GM19438 (cell line): ENCODE data around the gene SH3RF2.
"Not testable (repeated sequence)": the region's sequence is repeated elsewhere in the genome, so short reads cannot be mapped to it uniquely, and the experiment has no call there.

Source experiments
- ATAC-seq: cut with Tn5 transposase; IDR thresholded peaks from one replicate; pipeline ENCODE4 v1.9.1; 2021; ENCODE audit warnings: low read depth; ENCODE audit not compliant: unreplicated experiment

The SH3RF2 gene

DNA sequence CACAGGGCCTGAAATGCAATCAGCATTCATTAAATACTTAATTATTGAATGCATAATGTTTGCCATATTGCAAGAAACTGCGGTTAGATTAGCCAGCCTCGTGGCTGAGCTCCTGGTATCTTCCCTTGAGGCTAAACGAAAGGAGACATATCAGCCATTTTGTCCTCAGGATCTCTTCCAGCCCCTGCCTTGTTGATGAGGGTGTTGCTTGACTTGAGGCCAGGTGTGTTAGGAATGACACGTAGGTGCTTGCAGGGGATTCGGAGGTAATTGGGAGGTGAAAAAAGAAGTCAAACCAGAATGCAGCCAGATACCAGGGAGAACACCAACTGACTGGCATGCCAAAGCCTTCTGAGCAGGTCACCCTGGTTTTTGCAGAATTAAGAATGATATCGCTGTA lies 12.5 kb downstream of the SH3RF2 start:
- no peak for ATAC-seq

DNA sequence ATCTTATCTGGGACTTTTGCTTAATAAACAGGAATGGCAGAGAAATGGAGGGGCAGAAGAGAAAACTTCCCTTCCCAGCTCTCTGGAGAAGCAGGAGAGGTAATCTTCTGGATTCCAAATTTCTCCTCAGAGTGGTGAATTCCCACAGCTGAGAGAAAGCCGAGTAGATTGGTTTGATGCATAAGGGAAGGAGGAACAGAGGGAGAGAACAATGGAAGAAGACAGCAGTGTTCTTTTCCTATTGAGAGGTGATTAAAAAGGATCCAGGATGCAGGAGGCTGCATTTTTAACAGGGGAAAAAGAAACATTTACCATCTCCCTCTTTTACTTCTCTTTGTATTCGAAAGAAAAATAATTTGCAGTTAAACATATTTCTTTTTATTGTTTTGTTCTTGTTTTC lies 13.1 kb downstream of the SH3RF2 start:
- ATAC-seq = no peak

DNA sequence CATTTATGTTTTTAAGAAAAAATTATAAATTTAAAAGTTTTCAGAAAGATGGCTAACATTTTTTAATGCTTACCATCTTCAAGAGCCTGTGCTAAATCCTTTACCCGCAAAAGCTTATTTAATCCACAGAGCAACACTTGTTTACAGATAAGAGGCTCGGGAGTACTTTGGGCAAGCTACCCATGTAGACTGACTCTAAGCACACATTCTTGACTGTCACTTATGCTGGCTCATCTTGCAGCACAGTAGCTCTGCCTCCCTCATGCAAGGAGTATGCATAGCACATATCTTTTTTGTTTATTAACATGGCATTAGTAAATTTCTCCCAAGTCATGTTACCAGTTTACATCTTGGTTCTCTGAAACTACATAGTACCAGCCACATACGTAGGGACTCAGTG lies 14.7 kb downstream of the SH3RF2 start:
- ATAC-seq = no peak

DNA sequence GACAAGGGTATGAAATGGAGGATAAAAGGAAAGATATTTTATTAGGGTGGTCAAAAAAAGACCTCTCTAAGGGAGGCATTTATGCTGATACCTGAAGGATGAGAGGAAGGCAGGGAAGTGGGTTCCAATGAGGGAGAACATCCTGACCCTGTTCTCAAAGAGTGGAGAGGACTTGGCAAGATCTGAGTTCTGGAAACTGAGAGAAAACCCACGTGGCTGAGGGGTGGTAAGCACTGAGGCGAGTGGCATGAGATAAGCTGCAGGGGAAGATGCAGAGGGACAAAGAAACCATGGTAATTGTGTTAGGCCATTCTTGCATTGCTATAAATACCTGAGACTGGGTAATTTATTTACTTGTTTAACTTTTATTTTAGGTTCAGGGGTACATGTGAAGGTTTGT lies 16.8 kb downstream of the SH3RF2 start:
- no peak for ATAC-seq

DNA sequence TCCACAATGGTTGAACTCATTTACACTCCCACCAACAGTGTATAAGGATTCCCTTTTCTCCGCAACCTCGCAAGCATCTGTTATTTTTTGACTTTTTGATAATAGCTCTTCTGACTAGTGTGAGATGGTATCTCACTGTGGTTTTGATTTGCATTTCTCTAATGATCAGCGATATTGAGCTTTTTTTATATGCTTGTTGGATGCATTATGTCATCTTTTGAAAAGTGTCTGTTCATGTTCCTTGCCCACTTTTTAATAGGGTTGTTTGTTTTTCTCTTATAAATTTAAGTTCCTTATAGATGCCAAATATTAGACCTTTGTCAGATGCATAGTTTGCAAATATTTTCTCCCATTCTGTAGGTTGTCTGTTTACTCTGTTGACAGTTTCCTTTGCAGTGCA lies 17.8 kb downstream of the SH3RF2 start:
- ATAC-seq = not testable (repeated sequence)

DNA sequence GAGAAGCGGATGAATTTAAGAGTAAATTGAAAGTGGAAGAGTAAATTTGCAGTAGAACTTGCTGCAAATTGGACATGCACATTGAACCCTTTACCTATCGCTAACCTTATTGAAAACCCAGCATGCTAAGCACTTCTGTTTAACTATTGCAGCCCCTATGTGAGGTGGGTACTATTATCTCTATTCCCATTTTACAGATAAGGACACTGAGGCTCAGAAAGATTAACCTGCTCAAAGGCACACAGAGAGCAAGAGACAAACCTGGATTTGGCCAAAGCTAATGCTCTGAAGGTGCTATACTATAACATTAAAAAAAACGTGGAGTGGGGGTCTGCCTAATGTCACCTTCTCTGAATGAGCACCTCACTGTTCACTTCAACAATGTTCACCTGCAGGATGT lies 21.0 kb downstream of the SH3RF2 start:
- no peak for ATAC-seq

DNA sequence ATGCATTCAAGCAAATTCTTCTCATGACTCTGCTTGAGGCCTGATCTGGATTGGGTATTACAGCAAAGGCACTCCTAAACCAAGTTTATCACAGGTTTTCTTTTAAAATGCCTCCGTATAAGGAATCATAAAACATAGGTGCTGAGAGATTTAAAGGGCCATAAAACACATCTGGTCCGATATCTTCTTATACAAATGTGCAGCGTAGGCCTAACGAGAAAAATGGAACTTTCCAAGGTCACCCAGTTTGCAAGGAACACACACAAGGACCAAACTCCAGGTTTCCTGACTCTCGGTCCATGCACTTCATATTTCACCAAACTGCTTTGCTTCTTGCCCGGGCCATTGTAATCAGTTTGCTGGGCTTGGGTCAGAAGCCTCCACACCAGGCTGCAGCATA lies 22.1 kb downstream of the SH3RF2 start:
- ATAC-seq = no peak

DNA sequence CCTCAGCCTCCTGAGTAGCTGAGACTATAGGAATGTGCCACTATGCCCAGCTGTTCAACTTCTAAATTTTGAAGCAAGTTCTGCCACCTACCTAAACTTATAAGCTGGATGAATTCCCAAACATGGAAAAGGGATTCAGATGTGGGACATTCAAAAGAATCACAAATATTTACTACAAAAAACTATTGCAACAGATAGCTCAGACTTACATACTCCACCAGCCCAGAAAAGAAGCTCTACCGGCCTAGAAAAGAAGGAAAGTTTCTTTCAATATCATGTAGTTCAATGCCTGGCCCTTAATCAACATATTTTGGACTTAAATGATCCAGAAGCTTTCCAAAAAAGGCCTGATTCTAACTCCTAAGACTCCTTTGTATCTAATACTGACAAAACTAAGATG lies 23.8 kb downstream of the SH3RF2 start:
- ATAC-seq = no peak

DNA sequence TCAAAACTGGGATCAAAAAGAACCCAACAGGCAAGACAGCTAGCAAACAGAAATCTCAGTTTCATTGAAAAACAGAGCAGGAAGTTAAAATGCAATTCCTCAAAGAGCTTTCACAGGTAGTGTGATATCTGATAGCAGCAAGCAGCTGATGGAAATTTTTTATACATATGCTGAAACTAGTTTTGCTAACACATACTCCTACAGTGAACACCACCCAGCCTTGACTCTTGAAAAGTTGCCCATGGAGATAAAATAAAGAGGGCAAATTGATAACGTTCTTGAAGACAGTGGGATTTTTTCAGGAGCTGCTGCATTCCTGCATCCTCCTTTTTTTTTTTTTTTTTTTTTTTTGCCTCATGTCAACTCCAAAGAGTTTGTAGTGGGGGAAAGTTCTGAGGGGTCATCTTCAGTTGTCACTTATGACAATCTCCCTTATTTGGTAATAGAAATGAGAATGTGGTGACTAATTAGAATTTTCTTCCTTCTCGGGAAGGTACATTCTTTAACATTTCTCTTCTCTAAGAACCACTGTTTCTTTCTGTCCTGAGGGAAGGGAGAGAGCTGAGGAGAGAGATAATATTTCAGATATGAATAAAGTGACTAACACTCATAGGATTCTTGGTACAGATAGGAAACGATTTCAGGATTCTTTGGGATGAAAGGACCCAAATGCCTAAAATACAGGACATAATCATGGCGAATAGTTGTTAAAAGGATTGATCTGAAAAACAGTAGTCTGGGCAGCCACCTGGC lies 24.6 kb downstream of the SH3RF2 start:
- no peak for ATAC-seq

DNA sequence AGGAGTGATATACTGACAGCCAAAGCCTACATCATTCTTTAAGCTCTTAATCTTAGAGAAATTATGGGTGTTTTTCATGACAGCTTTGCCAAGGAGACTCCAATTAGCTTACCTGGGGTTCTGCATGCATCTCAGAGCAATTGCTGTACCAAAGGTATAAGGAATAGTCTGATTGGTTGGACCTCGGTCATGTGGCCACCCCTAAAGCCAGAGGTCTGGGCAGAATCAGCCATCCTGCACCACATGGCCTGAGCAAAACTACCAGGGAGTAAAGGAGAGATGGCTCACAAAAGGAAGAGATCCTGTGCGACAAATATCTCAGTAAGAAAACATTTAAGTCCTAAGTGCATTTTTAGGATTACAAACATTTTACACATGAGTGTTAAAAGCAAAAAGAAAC lies 25.6 kb downstream of the SH3RF2 start:
- ATAC-seq = no peak

DNA sequence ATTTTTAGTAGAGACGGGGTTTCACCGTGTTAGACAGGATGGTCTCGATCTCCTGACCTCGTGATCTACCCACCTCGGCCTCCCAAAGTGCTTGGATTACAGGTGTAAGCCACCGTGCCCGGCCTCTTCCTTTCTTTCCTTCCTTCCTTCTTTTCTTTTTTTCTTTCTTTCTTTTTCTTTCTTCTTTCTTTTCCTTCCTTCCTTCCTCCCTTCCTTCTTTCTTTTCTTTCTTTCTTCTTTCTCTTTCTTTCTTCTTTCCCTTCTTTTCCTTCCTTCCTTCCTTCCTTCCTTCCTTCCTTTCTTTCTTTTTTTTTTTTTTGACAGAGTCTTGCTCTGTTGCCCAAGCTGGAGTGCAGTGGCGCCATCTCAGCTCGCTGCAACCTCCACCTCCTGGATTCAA lies 27.6 kb downstream of the SH3RF2 start:
- ATAC-seq = not testable (repeated sequence)

DNA sequence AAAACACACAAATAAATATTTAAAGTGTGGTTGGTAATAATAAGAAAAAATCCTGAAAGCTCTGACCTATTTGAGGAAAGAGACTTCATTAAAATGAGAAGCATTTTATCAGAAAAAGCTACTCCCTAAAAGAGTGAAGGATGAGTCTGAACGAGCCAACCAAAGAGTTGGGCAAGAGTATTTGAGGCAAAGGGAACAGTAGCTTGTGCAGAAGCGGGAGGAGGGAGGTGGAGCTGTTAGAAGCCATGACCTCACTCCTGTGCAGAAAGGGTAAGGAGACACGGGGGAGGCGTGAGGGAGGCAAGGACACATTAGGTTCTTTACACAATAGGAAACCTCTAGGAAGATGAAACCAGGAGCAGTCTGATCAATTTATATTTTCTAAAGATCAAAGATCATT lies 29.4 kb downstream of the SH3RF2 start:
- no peak for ATAC-seq

DNA sequence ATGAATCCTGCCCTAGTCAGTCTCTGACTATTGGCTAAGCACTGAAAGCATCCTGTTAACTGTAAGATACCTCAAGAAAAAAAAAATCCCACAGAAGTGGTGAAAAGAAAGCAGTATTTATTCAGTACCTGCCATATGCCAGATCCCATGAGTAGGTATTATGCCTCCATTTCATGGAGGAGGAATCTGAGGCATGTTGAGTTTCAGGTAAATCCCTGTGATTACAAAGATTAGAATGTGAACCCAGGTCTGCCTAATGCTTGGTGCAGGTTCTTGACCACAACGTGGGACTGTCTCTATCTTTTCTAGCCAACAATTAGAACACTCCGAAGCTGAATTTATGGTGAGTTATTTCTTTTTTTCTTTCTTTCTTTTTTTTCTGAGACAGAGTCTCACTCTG lies 30.9 kb downstream of the SH3RF2 start:
- ATAC-seq = no peak

DNA sequence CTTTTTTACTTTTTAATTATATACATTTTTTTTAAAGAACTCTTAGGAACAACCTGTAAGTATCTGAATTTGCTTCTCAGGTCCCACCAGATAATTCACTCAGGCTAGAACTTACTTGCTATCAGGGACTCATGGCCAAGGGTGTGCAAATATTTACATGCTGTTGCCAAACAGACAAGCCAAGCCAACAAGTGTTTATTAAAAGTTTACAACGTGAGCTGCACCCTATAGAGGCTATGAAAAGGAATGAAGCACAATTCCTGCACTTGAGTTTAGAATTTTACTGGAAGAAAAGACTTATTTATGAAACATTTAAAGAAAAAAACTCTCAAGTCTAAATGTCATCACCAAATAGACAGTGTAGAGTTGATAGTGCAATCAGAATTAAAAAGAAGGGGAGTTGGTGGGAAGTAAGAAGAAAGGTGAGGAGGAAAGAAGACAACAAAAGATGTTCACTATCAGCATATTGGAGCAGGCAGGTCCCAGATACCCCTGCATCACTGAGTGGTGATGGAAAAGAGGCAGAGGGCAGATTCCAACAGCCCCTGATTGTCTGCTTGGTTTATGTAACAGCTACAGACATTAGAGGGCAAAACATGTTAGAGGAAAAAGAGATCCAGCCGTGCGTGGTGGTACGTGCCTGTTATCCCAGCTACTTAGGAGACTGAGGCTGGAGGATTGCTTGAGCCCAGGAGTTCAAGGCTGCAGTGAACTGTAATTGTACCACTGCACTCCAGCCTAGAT lies 32.8 kb downstream of the SH3RF2 start:
- no peak for ATAC-seq

DNA sequence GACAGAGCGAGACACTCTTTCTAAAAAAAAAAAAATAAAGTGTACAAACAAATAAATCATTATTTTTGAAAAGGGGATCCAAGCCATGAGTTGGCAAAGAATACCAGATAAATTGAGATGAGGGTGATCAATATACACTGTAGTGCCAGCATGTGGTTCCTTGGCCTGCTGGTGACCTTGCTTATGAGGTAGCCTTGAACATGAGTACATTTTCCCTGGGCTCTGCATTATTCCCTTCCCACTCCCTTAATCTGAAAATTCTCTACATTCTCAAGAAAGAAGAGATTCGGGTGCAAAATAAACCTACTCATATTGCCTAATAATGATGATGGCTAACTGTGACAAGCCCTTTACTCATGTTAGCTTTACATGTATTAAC lies 33.3 kb downstream of the SH3RF2 start:
- ATAC-seq = no peak

DNA sequence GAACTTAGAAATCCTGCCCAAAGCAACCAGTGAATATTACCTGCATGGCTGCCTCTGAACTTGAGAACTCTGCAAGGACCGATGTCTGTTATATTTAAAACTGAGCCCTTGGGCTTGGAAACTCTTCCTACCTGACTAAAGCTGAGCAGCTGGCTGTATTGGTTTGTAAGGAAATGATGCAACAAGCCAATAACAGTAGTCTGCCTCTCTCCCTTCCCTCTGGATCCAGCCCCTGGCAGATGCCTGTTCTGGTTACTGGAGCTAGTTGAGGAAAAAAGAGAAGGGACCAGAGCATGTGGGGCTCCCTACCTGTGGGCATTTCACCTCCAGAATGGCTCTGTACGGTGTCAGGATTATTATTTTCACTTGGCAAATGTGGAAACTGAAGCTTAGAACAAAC lies 34.7 kb downstream of the SH3RF2 start:
- ATAC-seq = no peak

DNA sequence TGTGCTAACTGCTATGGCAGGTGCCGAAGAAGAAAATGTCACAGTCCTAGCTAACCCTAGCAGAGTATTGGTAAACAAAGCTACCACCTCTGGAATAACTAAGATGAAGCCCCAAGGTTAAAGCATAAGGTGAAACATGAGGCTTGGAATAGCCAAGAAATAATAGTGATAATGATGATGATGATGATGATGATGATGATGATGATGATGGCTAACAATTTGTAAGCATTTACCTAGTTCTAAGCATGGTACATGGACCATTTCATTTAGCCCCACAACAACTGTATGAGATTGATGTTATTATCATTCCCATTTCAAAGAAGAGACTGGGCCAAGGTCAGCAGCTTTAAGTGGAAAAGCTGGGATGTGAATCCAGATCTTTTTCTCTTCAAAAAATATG lies 35.3 kb downstream of the SH3RF2 start:
- no peak for ATAC-seq

DNA sequence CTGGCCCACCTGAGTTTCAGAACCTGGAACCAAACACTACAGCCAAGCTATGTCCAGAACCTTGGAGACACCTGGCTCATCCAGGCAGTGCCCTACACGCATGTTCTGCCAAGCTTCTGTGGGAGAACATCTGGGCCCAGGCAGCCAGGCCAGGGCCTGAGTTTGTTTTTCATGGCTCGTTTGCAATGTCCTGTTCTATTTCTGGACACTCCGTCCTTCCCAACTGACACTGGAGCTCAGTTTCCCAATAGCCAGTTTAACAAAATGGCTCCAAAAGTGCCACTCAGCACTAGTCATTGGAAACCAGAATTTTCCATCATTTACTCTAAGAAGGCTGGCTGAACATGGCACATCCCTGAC lies 38.6 kb downstream of the SH3RF2 start:
- ATAC-seq = no peak

DNA sequence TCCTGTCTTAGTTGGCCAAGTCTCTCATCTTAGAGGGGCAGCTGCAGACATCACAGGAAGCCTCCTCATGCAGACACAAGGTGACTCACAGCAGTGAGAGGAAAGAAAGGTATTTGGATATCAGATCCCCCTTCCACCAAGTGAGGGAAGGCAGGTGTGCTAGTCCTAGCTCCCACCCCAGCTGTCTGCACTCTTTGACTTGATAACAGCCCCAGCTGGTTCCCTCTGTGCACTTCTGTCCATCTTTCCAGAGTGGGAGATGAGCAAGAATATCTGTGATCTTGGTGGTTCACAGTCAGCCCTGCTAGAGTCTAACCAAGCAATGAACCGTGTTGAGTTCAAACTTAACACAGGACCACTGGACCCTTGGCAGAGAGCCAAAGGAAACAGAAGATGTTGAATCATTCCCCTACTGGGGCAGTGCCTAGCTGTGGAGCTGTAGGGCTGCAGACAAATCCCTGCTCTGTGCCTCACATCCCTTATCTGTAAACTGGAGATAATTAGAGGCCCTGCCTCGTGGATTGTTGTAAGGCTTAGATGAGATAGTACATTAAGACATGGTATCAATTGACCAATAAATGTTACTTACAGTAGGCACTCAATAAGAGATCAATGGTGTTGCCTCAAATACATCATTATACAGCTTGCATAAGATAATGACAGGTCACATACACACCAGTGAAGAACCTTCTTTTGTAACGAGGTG lies 39.1 kb downstream of the SH3RF2 start:
- no peak for ATAC-seq

DNA sequence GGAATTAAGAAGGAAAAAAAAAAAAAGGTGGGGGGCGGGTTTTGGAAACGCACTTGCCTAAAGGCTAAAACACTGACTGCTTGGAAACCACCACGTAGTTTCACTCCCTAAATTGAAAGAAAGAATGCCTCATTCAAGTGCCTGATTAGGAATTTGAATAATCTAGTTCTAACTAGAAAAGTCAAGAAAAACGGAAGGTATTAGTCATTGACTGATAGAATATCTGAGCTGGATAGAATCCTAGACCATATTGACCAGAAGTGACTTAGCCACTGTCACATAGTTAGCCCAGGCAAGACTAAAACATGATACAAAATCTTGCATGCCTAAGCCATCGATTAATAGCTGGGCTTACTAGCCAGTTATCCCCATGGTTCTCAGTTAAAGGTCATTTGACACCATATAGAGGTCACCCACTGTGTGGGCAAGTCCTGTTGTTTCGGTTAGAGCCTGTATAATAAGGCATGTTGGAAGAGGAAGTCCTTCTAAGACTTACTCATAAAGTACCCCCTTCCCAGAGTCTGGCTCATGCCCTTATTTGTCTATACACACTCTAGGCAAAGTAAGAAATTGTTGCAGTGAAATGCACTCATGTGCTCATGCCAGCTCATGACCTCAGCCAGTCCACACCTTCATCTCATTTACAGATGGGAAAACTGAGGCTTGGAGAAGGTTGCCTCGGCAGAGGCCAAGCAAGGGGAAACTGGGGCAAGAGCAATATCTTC lies 40.2 kb downstream of the SH3RF2 start:
- peak; percentile 68 for ATAC-seq

DNA sequence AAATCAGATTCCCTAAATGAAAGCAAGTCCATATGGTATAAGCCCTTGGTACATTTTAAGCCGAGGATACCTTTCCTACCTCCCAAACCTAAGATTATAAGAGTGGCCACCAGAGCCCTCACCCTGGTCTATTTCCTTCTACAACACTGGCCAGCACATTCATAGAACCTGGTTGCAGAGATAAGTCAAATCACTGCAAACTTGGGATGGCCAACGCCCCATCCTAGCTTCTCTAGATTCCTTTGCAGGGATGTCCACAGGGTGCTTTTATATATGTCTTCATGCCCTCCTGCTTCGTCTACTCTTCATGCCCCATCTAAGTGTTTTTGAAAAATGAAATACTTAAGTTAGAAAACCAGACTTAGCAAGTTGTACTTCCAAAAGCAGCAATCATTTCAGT lies 41.8 kb downstream of the SH3RF2 start:
- no peak for ATAC-seq
